Adrenal gland (tissue), 5 donors: ENCODE results near the gene TRAK1.

Experiments
- POLR2A ChIP-seq, 2 donors: fragments of 450-650 bp; IDR thresholded peaks; one replicate each; pipeline ENCODE4 v1.6.1; 2017; ENCODE audit warnings: antibody characterized with exemption in 2 of 2, mild to moderate bottlenecking in 2 of 2, moderate library complexity in 1 of 2
- TF ChIP-seq, protein P1 (sequence below), 6 experiments: fragments of 450-650 bp in 4 of 6; fragments of 200-600 bp in 2 of 6; sonication (generic) in 1 of 6; IDR thresholded peaks; 1 replicate in 5 of 6; 2 replicates in 1 of 6; pipeline versions ENCODE4 v1.5.1 to v1.8.0; 2016 to 2021; ENCODE audit warnings: antibody characterized with exemption in 6 of 6, mild to moderate bottlenecking in 2 of 6, moderate library complexity in 1 of 6
- donor health status: DM: no; HTN: no; CAD: no.

DNA sequence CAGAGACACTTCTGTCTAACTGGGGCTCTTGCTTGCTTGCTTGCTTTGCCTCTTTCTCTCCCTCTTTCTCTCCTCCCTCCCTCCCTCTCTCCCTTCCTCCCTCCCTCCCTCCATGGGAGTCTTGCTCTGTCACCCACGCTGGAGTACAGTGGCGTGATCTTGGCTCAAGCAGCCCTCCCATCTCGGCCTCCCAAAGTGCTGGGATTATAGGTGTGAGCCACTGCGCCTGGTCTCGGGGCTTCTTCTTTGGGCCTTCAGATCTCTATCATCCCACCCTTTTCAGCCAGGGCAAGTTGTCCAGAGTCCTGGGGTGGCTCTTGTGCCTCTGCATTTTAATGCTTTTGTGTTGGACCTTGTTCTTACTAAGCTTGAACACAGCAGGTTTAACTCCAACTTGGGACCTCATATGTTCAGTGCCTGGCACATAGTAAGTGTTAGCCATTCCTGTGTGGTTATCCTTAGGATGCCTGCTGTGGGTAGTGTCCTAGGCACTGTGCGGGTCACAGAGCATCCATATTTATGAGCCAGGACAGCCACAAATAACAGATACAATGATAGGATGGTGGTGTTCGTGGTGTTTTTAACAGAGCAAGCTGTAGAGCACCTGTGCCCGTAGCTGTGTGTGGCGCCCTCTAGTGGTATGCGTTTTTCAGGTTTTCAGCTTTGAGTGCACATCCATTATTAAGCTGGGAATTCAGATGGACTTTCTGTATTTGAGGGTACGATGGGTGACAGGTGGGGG is 99.7 kb downstream of the TRAK1 start:
- TF ChIP-seq, protein P1, sequence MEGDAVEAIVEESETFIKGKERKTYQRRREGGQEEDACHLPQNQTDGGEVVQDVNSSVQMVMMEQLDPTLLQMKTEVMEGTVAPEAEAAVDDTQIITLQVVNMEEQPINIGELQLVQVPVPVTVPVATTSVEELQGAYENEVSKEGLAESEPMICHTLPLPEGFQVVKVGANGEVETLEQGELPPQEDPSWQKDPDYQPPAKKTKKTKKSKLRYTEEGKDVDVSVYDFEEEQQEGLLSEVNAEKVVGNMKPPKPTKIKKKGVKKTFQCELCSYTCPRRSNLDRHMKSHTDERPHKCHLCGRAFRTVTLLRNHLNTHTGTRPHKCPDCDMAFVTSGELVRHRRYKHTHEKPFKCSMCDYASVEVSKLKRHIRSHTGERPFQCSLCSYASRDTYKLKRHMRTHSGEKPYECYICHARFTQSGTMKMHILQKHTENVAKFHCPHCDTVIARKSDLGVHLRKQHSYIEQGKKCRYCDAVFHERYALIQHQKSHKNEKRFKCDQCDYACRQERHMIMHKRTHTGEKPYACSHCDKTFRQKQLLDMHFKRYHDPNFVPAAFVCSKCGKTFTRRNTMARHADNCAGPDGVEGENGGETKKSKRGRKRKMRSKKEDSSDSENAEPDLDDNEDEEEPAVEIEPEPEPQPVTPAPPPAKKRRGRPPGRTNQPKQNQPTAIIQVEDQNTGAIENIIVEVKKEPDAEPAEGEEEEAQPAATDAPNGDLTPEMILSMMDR (IDR thresholded peaks at IDR 0.05): peak; percentile 74 to 88 (median 79)
- TF ChIP-seq POLR2A (IDR thresholded peaks at IDR 0.05): no peak
